DOHH2 (cell line): ENCODE measurements around the gene TBC1D22A.

Source experiments
- H3F3A ChIP-seq: fragments of 200-600 bp; sonication (generic), shearing (Covaris generic); 2 replicates; pipeline ENCODE4 v1.6.0; 2016; ENCODE audit warnings: antibody characterized with exemption, mild to moderate bottlenecking; ENCODE audit not compliant: control insufficient read depth, insufficient read depth
- H3K27ac ChIP-seq: fragments of 200-600 bp; sonication (generic); 2 replicates; pipeline ENCODE4 v1.5.1; 2014; ENCODE audit warnings: low read depth, mild to moderate bottlenecking, low read length, moderate library complexity
- H3K27me3 ChIP-seq: fragments of 200-600 bp; sonication (generic); 2 replicates; pipeline ENCODE4 v1.6.1; 2014; ENCODE audit warnings: mild to moderate bottlenecking, low read length, mixed read lengths; ENCODE audit not compliant: control insufficient read depth
- H3K36me3 ChIP-seq: fragments of 200-600 bp; sonication (generic); 2 replicates; pipeline ENCODE4 v1.6.1; 2014; ENCODE audit warnings: mild to moderate bottlenecking, low read length, moderate library complexity, mixed read lengths; ENCODE audit not compliant: control insufficient read depth
- H3K4me1 ChIP-seq: fragments of 200-600 bp; sonication (generic); 2 replicates; pipeline ENCODE4 v1.6.1; 2014; ENCODE audit warnings: mild to moderate bottlenecking, low read length, mixed read lengths; ENCODE audit not compliant: control insufficient read depth
- H3K4me2 ChIP-seq: fragments of 200-600 bp; sonication (generic); 2 replicates; pipeline ENCODE4 v1.6.0; 2014; ENCODE audit warnings: mild to moderate bottlenecking, low read length, moderate library complexity
- H3K4me3 ChIP-seq: fragments of 200-600 bp; sonication (generic); 2 replicates; pipeline ENCODE4 v1.5.1; 2014; ENCODE audit warnings: mild to moderate bottlenecking, low read length, mixed read lengths
- H3K79me2 ChIP-seq: fragments of 200-600 bp; sonication (generic); 2 replicates; pipeline ENCODE4 v1.6.1; 2014; ENCODE audit warnings: mild to moderate bottlenecking, low read length, mixed read lengths; ENCODE audit not compliant: control insufficient read depth
- H3K9me2 ChIP-seq: fragments of 200-600 bp; sonication (generic); replicated peaks from 2 replicates; pipeline ENCODE4 v1.6.1; 2014; ENCODE audit warnings: mild to moderate bottlenecking, low read length, mixed read lengths; ENCODE audit not compliant: control insufficient read depth
- H3K9me3 ChIP-seq: fragments of 200-600 bp; sonication (generic); 2 replicates; pipeline ENCODE4 v1.6.1; 2014; ENCODE audit warnings: antibody characterized with exemption, low read length, mixed read lengths; ENCODE audit not compliant: control insufficient read depth, insufficient read depth
- H4K20me1 ChIP-seq: fragments of 200-600 bp; sonication (generic); 2 replicates; pipeline ENCODE4 v1.6.0; 2014; ENCODE audit warnings: low read depth, mild to moderate bottlenecking, antibody characterized with exemption, low read length, moderate library complexity; ENCODE audit not compliant: control insufficient read depth, insufficient read depth
- CTCF ChIP-seq: fragments of 200-600 bp; sonication (generic); IDR thresholded peaks from one replicate; pipeline ENCODE4 v1.5.1; 2014; ENCODE audit warnings: antibody characterized with exemption, mild to moderate bottlenecking, low read depth, low read length; ENCODE audit not compliant: poor library complexity, severe bottlenecking
- EZH2phosphoT487 ChIP-seq: fragments of 200-600 bp; sonication (generic); IDR thresholded peaks from 2 replicates; pipeline ENCODE4 v1.6.1; 2017; ENCODE audit warnings: borderline replicate concordance, mild to moderate bottlenecking, antibody characterized with exemption, low read length, moderate library complexity, mixed read lengths

TBC1D22A gene

GRCh38 chr22:47086596-47087248 lies 324.3 kb downstream of the TBC1D22A start:
- no peak for TF ChIP-seq EZH2phosphoT487
- no peak for TF ChIP-seq CTCF
- no peak overlapping the region for H3K4me3 ChIP-seq
- no peaks in the 10 kb centered on the region for H3F3A ChIP-seq
- no peaks in the 10 kb centered on the region for H3K36me3 ChIP-seq
- H3K9me2 ChIP-seq: no peaks in the 10 kb centered on the region
- H3K4me2 ChIP-seq: no peak overlapping the region
- H4K20me1 ChIP-seq: no peaks in the 10 kb centered on the region
- no peaks in the 10 kb centered on the region for H3K27me3 ChIP-seq
- H3K27ac ChIP-seq: no peak overlapping the region
- H3K9me3 ChIP-seq: no peaks in the 10 kb centered on the region
- H3K79me2 ChIP-seq: peaks cover 4% of the 10 kb centered on the region
- no peaks in the 10 kb centered on the region for H3K4me1 ChIP-seq

GRCh38 chr22:47088480-47089158 lies 326.2 kb downstream of the TBC1D22A start:
- Histone ChIP-seq H3K4me3 (no peak overlapping the region), H4K20me1 (no peaks in the 10 kb centered on the region), H3F3A (no peaks in the 10 kb centered on the region), H3K36me3 (no peaks in the 10 kb centered on the region), H3K9me3 (no peaks in the 10 kb centered on the region), H3K27me3 (no peaks in the 10 kb centered on the region), H3K4me1 (no peaks in the 10 kb centered on the region), H3K27ac (no peak overlapping the region), H3K9me2 (no peaks in the 10 kb centered on the region), H3K79me2 (peaks cover 6% of the 10 kb centered on the region), H3K4me2 (no peak overlapping the region)
- TF ChIP-seq CTCF (no peak), EZH2phosphoT487 (no peak)

GRCh38 chr22:47089374-47089773 lies 326.9 kb downstream of the TBC1D22A start:
- Histone ChIP-seq H4K20me1 (no peaks in the 10 kb centered on the region), H3K27me3 (no peaks in the 10 kb centered on the region), H3K4me1 (no peaks in the 10 kb centered on the region), H3K4me2 (no peak overlapping the region), H3K4me3 (no peak overlapping the region), H3K9me2 (no peaks in the 10 kb centered on the region), H3K27ac (no peak overlapping the region), H3K79me2 (peaks cover 6% of the 10 kb centered on the region), H3K9me3 (no peaks in the 10 kb centered on the region), H3K36me3 (no peaks in the 10 kb centered on the region), H3F3A (no peaks in the 10 kb centered on the region)
- no peak for TF ChIP-seq CTCF
- TF ChIP-seq EZH2phosphoT487: no peak
